Epithelial cell of prostate (primary cell): ENCODE measurements around the gene OR13C2.
"Not testable (repeated sequence)": the region's sequence is repeated elsewhere in the genome, so short reads cannot be mapped to it uniquely, and the experiment has no call there.

Source experiments
- DNase-seq: peaks from one replicate; pipeline ENCODE4 v3.0.0-alpha.2; 2011; ENCODE audit warnings: low read depth, low spot score
- H3K27ac ChIP-seq: fragments of 450-650 bp; 2 replicates; pipeline ENCODE4 v1.5.1; 2017; ENCODE audit warnings: mild to moderate bottlenecking

The OR13C2 gene, protein sequence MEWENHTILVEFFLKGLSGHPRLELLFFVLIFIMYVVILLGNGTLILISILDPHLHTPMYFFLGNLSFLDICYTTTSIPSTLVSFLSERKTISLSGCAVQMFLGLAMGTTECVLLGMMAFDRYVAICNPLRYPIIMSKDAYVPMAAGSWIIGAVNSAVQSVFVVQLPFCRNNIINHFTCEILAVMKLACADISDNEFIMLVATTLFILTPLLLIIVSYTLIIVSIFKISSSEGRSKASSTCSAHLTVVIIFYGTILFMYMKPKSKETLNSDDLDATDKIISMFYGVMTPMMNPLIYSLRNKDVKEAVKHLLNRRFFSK

DNA sequence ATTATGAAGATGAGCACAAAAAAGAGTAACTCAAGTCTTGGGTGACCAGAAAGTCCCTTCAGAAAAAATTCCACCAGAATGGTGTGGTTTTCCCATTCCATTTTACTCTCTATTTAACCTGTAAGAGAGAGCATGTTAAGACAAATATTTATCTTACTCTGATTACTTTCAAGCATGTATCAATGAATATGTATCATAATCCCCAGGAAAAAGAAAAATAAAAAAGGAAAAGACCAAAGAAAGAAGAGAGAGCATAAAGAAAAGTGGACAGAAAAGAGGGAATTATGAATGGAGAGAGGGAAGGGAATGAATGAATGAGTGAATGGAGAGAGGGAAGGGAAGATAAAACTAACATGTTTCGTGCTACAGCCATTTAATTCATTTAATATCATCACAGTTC lies at the start of gene OR13C2:
Gene OR13C2, minus strand, starts transcription at position 101 of the 400 bp plus-strand sequence. Its CDS starts 0 bp downstream, at position 101.
- not testable (repeated sequence) for DNase-seq, H3K27ac ChIP-seq

- no peak overlapping the region for H3K27ac ChIP-seq
- no peak for DNase-seq
Observed at GRCh38 chr9:104635456-104635855, 30.0 kb upstream of the OR13C2 start.

GRCh38 chr9:104633976-104634520 lies 28.6 kb upstream of the OR13C2 start:
- H3K27ac ChIP-seq, result no peak overlapping the region
- DNase-seq, result no peak

GRCh38 chr9:104625964-104626363 lies 20.5 kb upstream of the OR13C2 start:
- H3K27ac ChIP-seq, DNase-seq: not testable (repeated sequence)

- DNase-seq, result no peak
- no peak within 1 kb of the TSS for H3K27ac ChIP-seq
Observed at GRCh38 chr9:104618104-104618503, 12.7 kb upstream of the OR13C2 start, which contains the start of gene OR13C9. Gene OR13C9 (minus strand): TSS chr9:104618204. CDS start chr9:104618204, 0 bp downstream.

DNA sequence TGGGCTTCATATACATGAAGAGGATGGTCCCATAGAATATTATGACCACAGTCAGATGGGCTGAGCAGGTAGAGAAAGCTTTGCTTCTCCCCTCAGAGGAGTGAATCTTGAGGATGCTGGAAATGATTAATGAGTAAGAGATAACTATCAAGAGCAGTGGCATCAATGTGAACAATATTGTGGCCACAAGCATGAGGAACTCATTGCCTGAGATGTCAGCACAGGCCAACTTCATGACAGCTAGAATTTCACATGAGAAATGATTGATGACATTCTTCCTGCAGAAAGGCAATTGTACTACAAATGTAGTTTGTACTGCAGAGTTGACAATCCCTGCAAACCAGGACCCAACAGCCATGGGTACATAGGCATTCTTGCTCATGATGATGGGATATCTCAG lies 12.0 kb upstream of the OR13C2 start:
- no peak for DNase-seq
- no peak overlapping the region for H3K27ac ChIP-seq

GRCh38 chr9:104611213-104611612 lies 5.8 kb upstream of the OR13C2 start:
- no peak for DNase-seq
- no peak overlapping the region for H3K27ac ChIP-seq

GRCh38 chr9:104608336-104608735 lies 2.9 kb upstream of the OR13C2 start:
- DNase-seq, result no peak
- no peak overlapping the region for H3K27ac ChIP-seq

DNA sequence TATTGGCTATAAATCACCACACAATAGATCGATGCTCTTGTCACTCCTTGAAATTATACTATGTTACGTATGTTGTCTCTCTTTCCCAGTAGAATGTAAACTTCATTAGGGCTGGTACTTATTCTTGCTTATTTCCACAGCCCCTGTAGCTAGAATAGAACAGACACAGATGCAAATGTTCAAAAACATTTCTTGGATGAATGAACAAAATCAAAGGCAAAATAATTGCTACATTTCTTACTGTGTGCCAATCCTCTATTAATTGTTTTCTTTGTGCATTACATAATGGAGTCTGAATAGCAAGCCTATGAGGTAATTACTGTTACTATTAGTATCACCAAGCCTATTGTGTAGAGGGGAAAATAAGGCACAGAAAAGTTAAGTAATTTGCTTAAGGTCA lies 725 bp upstream of the OR13C2 start:
- H3K27ac ChIP-seq, result no peak overlapping the region
- no peak for DNase-seq

- no peak for DNase-seq
- no peak overlapping the region for H3K27ac ChIP-seq
Observed at GRCh38 chr9:104604801-104605200, 626 bp downstream of the OR13C2 start.

GRCh38 chr9:104599313-104599712 lies 6.1 kb downstream of the OR13C2 start, which contains the start of gene OR13C5:
Gene OR13C5 (minus strand): TSS chr9:104599413. CDS start chr9:104599413, 0 bp downstream.
- not testable (repeated sequence) for DNase-seq, H3K27ac ChIP-seq

- H3K27ac ChIP-seq, DNase-seq: not testable (repeated sequence)
Observed at GRCh38 chr9:104598749-104599148, 6.7 kb downstream of the OR13C2 start.

GRCh38 chr9:104589626-104590025 lies 15.8 kb downstream of the OR13C2 start:
- no peak overlapping the region for H3K27ac ChIP-seq
- DNase-seq, result no peak

GRCh38 chr9:104586496-104587180 lies 18.8 kb downstream of the OR13C2 start:
- no peak overlapping the region for H3K27ac ChIP-seq
- DNase-seq, result no peak

DNA sequence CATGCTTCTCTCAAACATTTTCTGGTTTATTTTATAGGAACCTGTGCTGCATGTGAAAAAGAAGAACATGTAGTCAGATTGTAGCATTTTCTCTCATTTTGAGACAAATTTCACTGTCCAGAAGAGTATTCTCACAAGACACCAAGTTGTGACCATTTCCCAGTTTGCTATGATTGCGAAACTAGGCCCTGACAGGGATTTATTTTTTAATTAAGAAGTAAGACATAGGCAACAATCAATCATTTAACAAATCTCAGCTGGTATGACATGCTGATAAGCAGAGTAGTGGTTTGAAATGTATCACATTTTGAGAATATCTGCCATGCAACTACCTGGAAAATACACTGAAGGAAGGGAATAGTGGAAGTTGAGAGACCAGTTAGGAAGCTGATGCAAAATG lies 24.9 kb downstream of the OR13C2 start:
- no peak overlapping the region for H3K27ac ChIP-seq
- DNase-seq, result no peak

DNA sequence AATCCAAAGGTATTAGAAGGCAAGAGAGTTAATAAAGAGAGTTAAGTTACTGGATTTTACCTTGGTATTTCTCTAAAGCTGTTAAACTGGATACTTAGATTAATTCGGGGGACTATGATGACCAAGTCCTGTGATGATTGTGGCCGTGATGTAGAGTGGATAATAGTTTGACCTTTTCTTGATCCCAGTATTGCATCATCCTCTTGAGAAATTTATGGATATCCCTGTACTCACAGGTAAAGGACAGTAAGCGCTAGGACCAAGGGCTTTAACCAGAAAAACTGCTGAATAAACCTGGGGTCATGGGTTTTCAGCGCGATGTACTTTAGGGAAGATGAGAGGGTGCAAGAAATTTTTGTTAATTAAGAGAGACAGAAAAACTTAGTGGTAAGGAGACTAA lies 28.2 kb downstream of the OR13C2 start:
- no peak for DNase-seq
- H3K27ac ChIP-seq, result no peak overlapping the region

DNA sequence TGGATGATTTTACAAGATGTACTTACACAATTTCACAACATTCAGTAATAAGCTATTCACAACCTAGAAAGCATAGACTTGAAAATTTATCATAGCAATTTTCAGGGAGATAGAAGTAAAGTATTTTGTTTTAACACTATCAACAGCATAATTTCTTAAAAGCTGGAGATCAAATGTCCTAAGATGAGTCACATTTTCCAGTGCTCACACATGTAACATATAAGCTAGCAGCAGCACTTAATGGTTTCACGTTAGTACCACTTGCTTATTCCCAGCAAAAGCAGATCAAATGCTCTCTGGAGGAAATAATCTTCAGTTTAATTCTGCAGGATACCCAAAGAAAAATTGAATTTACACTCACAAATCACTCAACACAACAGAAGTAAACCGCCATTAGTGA lies 30.0 kb downstream of the OR13C2 start:
- no peak overlapping the region for H3K27ac ChIP-seq
- no peak for DNase-seq

GRCh38 chr9:104572612-104573011 lies 32.8 kb downstream of the OR13C2 start:
- no peak overlapping the region for H3K27ac ChIP-seq
- no peak for DNase-seq

- H3K27ac ChIP-seq, result no peak within 1 kb of the TSS
- no peak for DNase-seq
Observed at GRCh38 chr9:104568868-104569267, 36.6 kb downstream of the OR13C2 start, which contains the start of gene OR13C8. Gene OR13C8 (plus strand): TSS chr9:104569168. CDS start chr9:104569168, 0 bp downstream.

- H3K27ac ChIP-seq, result no peak overlapping the region
- DNase-seq, result no peak
Observed at GRCh38 chr9:104564358-104564757, 41.1 kb downstream of the OR13C2 start.
